Measurements from ENCODE around the gene FOXP1.

DNA sequence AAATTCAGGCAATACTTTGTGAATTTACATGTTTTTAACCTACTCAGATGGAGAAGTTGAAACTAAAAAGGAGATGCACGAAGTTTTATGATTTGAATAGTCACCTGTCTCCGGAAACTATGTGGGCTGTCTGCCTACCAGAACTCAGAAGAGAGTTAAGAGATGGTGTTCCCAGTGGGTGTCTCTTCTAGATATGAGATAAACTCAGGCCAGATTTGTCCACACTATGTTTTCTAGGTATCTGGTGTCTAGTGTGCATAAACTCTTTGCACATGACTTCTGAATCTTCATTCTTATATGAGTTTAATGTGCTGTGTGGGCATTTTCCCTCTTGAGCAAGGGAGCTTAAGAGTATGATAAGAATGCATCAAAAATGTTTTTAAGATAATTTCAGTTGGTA, 222.8 kb downstream of the FOXP1 start:
- TF ChIP-seq TARDBP (IDR thresholded peaks at IDR 0.05) (no peak), ASH1L (IDR thresholded peaks at IDR 0.05; ENCODE audit: borderline replicate concordance, low read depth, partially characterized antibody) (no peak), TAF1 (IDR thresholded peaks at IDR 0.05; ENCODE audit: control insufficient read depth, extremely low read depth, insufficient read depth, low read length, severe bottlenecking) (no peak), SRSF7 (optimal IDR thresholded peaks at IDR 0.05; ENCODE audit: low read depth, low read length) (no peak), KLF10 (CRISPR knock-in tag; IDR thresholded peaks at IDR 0.05) (no peak), DNMT1 (IDR thresholded peaks at IDR 0.05) (no peak), JUN (IDR thresholded peaks at IDR 0.05; ENCODE audit: borderline replicate concordance, low read depth, low read length) (no peak), JUN (CRISPR knock-in tag; IDR thresholded peaks at IDR 0.05; ENCODE audit: borderline replicate concordance) (no peak), JUNB (CRISPR knock-in tag; conservative IDR thresholded peaks at IDR 0.05) (no peak), RAD21 (CRISPR knock-in tag; conservative IDR thresholded peaks at IDR 0.05 in 1 of 2, IDR thresholded peaks at IDR 0.05 in 1 of 2) (no peak), FOSL1 (tag; conservative IDR thresholded peaks at IDR 0.05) (no peak), NFYB (IDR thresholded peaks at IDR 0.05; ENCODE audit: extremely low read depth, insufficient read length) (no peak)
- TF ChIP-seq, protein P1, sequence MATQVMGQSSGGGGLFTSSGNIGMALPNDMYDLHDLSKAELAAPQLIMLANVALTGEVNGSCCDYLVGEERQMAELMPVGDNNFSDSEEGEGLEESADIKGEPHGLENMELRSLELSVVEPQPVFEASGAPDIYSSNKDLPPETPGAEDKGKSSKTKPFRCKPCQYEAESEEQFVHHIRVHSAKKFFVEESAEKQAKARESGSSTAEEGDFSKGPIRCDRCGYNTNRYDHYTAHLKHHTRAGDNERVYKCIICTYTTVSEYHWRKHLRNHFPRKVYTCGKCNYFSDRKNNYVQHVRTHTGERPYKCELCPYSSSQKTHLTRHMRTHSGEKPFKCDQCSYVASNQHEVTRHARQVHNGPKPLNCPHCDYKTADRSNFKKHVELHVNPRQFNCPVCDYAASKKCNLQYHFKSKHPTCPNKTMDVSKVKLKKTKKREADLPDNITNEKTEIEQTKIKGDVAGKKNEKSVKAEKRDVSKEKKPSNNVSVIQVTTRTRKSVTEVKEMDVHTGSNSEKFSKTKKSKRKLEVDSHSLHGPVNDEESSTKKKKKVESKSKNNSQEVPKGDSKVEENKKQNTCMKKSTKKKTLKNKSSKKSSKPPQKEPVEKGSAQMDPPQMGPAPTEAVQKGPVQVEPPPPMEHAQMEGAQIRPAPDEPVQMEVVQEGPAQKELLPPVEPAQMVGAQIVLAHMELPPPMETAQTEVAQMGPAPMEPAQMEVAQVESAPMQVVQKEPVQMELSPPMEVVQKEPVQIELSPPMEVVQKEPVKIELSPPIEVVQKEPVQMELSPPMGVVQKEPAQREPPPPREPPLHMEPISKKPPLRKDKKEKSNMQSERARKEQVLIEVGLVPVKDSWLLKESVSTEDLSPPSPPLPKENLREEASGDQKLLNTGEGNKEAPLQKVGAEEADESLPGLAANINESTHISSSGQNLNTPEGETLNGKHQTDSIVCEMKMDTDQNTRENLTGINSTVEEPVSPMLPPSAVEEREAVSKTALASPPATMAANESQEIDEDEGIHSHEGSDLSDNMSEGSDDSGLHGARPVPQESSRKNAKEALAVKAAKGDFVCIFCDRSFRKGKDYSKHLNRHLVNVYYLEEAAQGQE (IDR thresholded peaks at IDR 0.05; ENCODE audit: borderline replicate concordance), result no peak
- TF ChIP-seq, protein P1 (CRISPR knock-in tag; IDR thresholded peaks at IDR 0.05; ENCODE audit: low read depth), result no peak
- TF ChIP-seq, protein P2, sequence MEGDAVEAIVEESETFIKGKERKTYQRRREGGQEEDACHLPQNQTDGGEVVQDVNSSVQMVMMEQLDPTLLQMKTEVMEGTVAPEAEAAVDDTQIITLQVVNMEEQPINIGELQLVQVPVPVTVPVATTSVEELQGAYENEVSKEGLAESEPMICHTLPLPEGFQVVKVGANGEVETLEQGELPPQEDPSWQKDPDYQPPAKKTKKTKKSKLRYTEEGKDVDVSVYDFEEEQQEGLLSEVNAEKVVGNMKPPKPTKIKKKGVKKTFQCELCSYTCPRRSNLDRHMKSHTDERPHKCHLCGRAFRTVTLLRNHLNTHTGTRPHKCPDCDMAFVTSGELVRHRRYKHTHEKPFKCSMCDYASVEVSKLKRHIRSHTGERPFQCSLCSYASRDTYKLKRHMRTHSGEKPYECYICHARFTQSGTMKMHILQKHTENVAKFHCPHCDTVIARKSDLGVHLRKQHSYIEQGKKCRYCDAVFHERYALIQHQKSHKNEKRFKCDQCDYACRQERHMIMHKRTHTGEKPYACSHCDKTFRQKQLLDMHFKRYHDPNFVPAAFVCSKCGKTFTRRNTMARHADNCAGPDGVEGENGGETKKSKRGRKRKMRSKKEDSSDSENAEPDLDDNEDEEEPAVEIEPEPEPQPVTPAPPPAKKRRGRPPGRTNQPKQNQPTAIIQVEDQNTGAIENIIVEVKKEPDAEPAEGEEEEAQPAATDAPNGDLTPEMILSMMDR (IDR thresholded peaks at IDR 0.05 in 2 of 3, conservative IDR thresholded peaks at IDR 0.05 in 1 of 3; ENCODE audit: insufficient read depth in 2 of 3, low read depth in 1 of 3, low read length in 3 of 3), result no peak
